HG03354 (cell line): ENCODE data around the gene ITGA6.
A peak's percentile ranks its signal among the peaks of the same experiment; 100 is the strongest.

ENCODE experiments used
- ATAC-seq: cut with Tn5 transposase; IDR thresholded peaks from one replicate; pipeline ENCODE4 v1.9.1; 2021; ENCODE audit warnings: mild to moderate bottlenecking; ENCODE audit not compliant: unreplicated experiment, poor library complexity, severe bottlenecking

ITGA6 gene

GRCh38 chr2:172552547-172553291 is 125.3 kb downstream of the ITGA6 start:
- no peak for ATAC-seq

GRCh38 chr2:172554352-172555271 is 127.2 kb downstream of the ITGA6 start:
- no peak for ATAC-seq

GRCh38 chr2:172555272-172555521 is 127.8 kb downstream of the ITGA6 start:
- peak; percentile 24 for ATAC-seq
